ENCODE measurements around the gene WDR70. TPM values are rescaled to one million over a fixed set of nuclear protein-coding genes. Genes with fewer than 3 reads are reported as not detected.
"Not testable (repeated sequence)": the region's sequence is repeated elsewhere in the genome, so short reads cannot be mapped to it uniquely, and the experiment has no call there.

The WDR70 gene
- total RNA-seq, 1 donor, result 13.2 TPM

GRCh38 chr5:37511646-37512045, 132.5 kb downstream of the WDR70 start:
- DNase-seq (ENCODE audit: low read depth in 2 of 3, low spot score in 2 of 3), result no peak

- no peak for DNase-seq (ENCODE audit: low read depth in 2 of 3, low spot score in 2 of 3)
Observed at GRCh38 chr5:37514946-37515345, 135.8 kb downstream of the WDR70 start.

GRCh38 chr5:37517686-37518085, 138.6 kb downstream of the WDR70 start:
- DNase-seq (ENCODE audit: low read depth in 2 of 3, low spot score in 2 of 3), result no peak

GRCh38 chr5:37518356-37518755, 139.2 kb downstream of the WDR70 start:
- not testable (repeated sequence) for DNase-seq (ENCODE audit: low read depth in 2 of 3, low spot score in 2 of 3)

GRCh38 chr5:37519304-37519703, 140.2 kb downstream of the WDR70 start:
- DNase-seq (ENCODE audit: low read depth in 2 of 3, low spot score in 2 of 3), result no peak

- no peak for DNase-seq (ENCODE audit: low read depth in 2 of 3, low spot score in 2 of 3)
Observed at GRCh38 chr5:37519807-37520206, 140.7 kb downstream of the WDR70 start.

- no peak for DNase-seq (ENCODE audit: low read depth in 2 of 3, low spot score in 2 of 3)
Observed at GRCh38 chr5:37520811-37521210, 141.7 kb downstream of the WDR70 start.

- DNase-seq (ENCODE audit: low read depth in 2 of 3, low spot score in 2 of 3), result no peak
Observed at GRCh38 chr5:37532976-37533740, 154.0 kb downstream of the WDR70 start.

- DNase-seq (ENCODE audit: low read depth in 2 of 3, low spot score in 2 of 3), result no peak
Observed at GRCh38 chr5:37533851-37534250, 154.7 kb downstream of the WDR70 start.

GRCh38 chr5:37539459-37539858, 160.3 kb downstream of the WDR70 start:
- DNase-seq (ENCODE audit: low read depth in 2 of 3, low spot score in 2 of 3), result no peak

GRCh38 chr5:37543216-37543615, 164.1 kb downstream of the WDR70 start:
- no peak for DNase-seq (ENCODE audit: low read depth in 2 of 3, low spot score in 2 of 3)

- DNase-seq (ENCODE audit: low read depth in 2 of 3, low spot score in 2 of 3), result no peak
Observed at GRCh38 chr5:37549411-37549810, 170.3 kb downstream of the WDR70 start.

GRCh38 chr5:37552161-37552560, 173.0 kb downstream of the WDR70 start:
- no peak for DNase-seq (ENCODE audit: low read depth in 2 of 3, low spot score in 2 of 3)

GRCh38 chr5:37552770-37553719, 173.9 kb downstream of the WDR70 start:
- peak in 2 of 3 donors; percentile 92 to 99 for DNase-seq (ENCODE audit: low read depth in 2 of 3, low spot score in 2 of 3)

- no peak for DNase-seq (ENCODE audit: low read depth in 2 of 3, low spot score in 2 of 3)
Observed at GRCh38 chr5:37553720-37554404, 174.7 kb downstream of the WDR70 start.

GRCh38 chr5:37554405-37554739, 175.3 kb downstream of the WDR70 start:
- DNase-seq (ENCODE audit: low read depth in 2 of 3, low spot score in 2 of 3), result no peak

- no peak for DNase-seq (ENCODE audit: low read depth in 2 of 3, low spot score in 2 of 3)
Observed at GRCh38 chr5:37554938-37555337, 175.8 kb downstream of the WDR70 start.

GRCh38 chr5:37557734-37558293, 178.7 kb downstream of the WDR70 start:
- DNase-seq (ENCODE audit: low read depth in 2 of 3, low spot score in 2 of 3), result peak in 1 of 3 donors; percentile 42

GRCh38 chr5:37565062-37565670, 186.0 kb downstream of the WDR70 start:
- DNase-seq (ENCODE audit: low read depth in 2 of 3, low spot score in 2 of 3), result no peak

GRCh38 chr5:37567566-37567965, 188.4 kb downstream of the WDR70 start:
- DNase-seq (ENCODE audit: low read depth in 2 of 3, low spot score in 2 of 3), result no peak
